ENCODE results near the gene CAPN10.

DNA sequence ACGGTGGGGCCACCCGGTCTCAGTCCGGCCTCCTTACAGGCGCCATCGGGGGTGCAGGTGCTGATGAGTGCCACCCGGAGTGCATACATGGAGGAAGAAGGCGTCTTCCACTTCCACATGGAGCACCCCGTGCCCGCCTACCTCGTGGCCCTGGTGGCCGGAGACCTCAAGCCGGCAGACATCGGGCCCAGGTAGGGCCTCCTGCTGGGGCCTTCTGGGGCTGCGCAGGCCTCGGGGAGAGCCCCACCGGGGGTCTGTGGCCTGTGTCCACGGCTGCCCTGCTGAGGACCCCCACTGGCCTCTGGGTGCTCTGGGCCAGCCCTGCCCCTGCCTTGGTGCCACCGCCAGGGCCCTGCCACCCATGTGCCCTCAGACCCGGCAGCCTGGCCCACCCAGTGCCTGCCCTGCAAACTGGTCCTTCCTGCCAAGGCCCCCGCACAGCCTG lies 13.4 kb upstream of the CAPN10 start:
- TF ChIP-seq GATA2 (IDR thresholded peaks at IDR 0.05; ENCODE audit: low read depth, low read length) (no peak), GATA3 (IDR thresholded peaks at IDR 0.05; ENCODE audit: low read depth, low read length) (no peak)

Measured in SH-SY5Y (cell line).